ENCODE measurements around the gene CACNA1C.
A peak's percentile ranks its signal among the peaks of the same experiment; 100 is the strongest.

Gene CACNA1C

GRCh38 chr12:2355198-2355597 is 302.4 kb downstream of the CACNA1C start:
- no peak for TF ChIP-seq CTCF (IDR thresholded peaks at IDR 0.05; ENCODE audit: low read depth, low read length, missing control alignments)
- no peak overlapping the region for H3K4me3 ChIP-seq (ENCODE audit: low read depth, low read length)
- no peak for DNase-seq (ENCODE audit: low read depth)
- in situ Hi-C loops (cut with HindIII; ENCODE audit: low sequenced_read_pairs) = no loop called here

GRCh38 chr12:2355604-2356003 is 302.8 kb downstream of the CACNA1C start:
- in situ Hi-C loops (cut with HindIII; ENCODE audit: low sequenced_read_pairs) = no loop called here
- TF ChIP-seq CTCF (IDR thresholded peaks at IDR 0.05; ENCODE audit: low read depth, low read length, missing control alignments) = no peak
- DNase-seq (ENCODE audit: low read depth) = no peak
- H3K4me3 ChIP-seq (ENCODE audit: low read depth, low read length) = no peak overlapping the region

GRCh38 chr12:2356601-2357125 is 303.9 kb downstream of the CACNA1C start:
- TF ChIP-seq CTCF (IDR thresholded peaks at IDR 0.05; ENCODE audit: low read depth, low read length, missing control alignments) = no peak
- DNase-seq (ENCODE audit: low read depth) = no peak
- H3K4me3 ChIP-seq (ENCODE audit: low read depth, low read length) = no peak overlapping the region
- in situ Hi-C loops (cut with HindIII; ENCODE audit: low sequenced_read_pairs) = no loop called here

- in situ Hi-C loops (cut with HindIII; ENCODE audit: low sequenced_read_pairs) = no loop called here
- no peak overlapping the region for H3K4me3 ChIP-seq (ENCODE audit: low read depth, low read length)
- DNase-seq (ENCODE audit: low read depth) = no peak
- TF ChIP-seq CTCF (IDR thresholded peaks at IDR 0.05; ENCODE audit: low read depth, low read length, missing control alignments) = no peak
Measured at GRCh38 chr12:2358986-2359658, 306.3 kb downstream of the CACNA1C start.

- no peak for TF ChIP-seq CTCF (IDR thresholded peaks at IDR 0.05; ENCODE audit: low read depth, low read length, missing control alignments)
- no peak for DNase-seq (ENCODE audit: low read depth)
- H3K4me3 ChIP-seq (ENCODE audit: low read depth, low read length) = no peak overlapping the region
- in situ Hi-C loops (cut with HindIII; ENCODE audit: low sequenced_read_pairs) = no loop called here
Measured at GRCh38 chr12:2359725-2360629, 307.2 kb downstream of the CACNA1C start.

- in situ Hi-C loops (cut with HindIII; ENCODE audit: low sequenced_read_pairs) = no loop called here
- peak; percentile 47 for TF ChIP-seq CTCF (IDR thresholded peaks at IDR 0.05; ENCODE audit: low read depth, low read length, missing control alignments)
- H3K4me3 ChIP-seq (ENCODE audit: low read depth, low read length) = no peak overlapping the region
- DNase-seq (ENCODE audit: low read depth) = no peak
Measured at GRCh38 chr12:2360630-2361170, 307.9 kb downstream of the CACNA1C start.
